ENCODE measurements around the gene MGLL.

MGLL gene

DNA sequence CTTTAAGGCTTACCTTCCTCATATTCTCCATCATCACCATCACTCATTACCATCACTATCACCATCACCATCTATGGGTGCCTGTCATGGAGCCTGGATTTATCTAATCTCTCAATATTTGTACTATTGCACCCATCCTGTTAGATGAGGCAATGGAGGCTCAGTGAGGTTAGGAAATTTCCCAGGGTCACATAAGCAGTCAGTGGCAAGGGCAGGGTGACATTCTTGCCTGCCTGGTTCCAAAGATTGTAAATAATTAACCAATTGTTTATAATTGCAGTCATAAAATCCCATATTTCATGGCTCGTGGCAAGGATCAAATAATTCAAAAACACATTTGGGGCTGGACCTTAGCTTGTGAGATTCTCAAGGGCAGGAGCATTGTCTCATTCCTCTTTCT, 55.2 kb downstream of the MGLL start:
- Histone ChIP-seq H3K27me3 (ENCODE audit: control insufficient read depth, insufficient read depth, low read length) (no peaks in the 10 kb centered on the region), H3K27ac (no peak overlapping the region), H3K4me2 (ENCODE audit: low read length) (no peak overlapping the region), H3K79me2 (no peaks in the 10 kb centered on the region), H3K4me1 (no peaks in the 10 kb centered on the region), H2AFZ (no peak overlapping the region), H3K4me3 (ENCODE audit: low read depth, low read length) (no peak overlapping the region), H3K9ac (no peak overlapping the region), H3K36me3 (ENCODE audit: control insufficient read depth, insufficient read depth, low read length) (peaks cover 4% of the 10 kb centered on the region), H3K9me3 (ENCODE audit: control insufficient read depth, low read length) (no peaks in the 10 kb centered on the region)
- TF ChIP-seq, protein P1, sequence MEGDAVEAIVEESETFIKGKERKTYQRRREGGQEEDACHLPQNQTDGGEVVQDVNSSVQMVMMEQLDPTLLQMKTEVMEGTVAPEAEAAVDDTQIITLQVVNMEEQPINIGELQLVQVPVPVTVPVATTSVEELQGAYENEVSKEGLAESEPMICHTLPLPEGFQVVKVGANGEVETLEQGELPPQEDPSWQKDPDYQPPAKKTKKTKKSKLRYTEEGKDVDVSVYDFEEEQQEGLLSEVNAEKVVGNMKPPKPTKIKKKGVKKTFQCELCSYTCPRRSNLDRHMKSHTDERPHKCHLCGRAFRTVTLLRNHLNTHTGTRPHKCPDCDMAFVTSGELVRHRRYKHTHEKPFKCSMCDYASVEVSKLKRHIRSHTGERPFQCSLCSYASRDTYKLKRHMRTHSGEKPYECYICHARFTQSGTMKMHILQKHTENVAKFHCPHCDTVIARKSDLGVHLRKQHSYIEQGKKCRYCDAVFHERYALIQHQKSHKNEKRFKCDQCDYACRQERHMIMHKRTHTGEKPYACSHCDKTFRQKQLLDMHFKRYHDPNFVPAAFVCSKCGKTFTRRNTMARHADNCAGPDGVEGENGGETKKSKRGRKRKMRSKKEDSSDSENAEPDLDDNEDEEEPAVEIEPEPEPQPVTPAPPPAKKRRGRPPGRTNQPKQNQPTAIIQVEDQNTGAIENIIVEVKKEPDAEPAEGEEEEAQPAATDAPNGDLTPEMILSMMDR (IDR thresholded peaks at IDR 0.05): no peak

DNA sequence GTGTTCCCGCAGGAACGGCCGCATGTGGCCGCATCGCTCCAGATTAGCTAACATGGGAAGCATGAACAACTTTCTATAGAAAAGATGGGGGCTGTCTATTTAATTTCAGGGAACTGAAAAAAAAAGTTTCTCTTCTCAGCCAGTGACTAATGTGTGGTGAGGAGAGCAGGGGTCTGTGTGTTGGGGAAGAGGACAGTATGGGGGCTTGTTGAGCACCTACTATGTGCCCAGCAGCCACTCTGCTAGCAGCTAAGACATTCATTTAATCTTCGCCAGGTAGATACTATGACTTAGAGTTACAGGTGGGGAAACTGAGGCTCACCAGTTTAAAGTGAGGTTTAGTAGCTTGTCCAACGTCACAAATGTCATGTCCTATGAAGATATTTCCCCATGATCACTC, 56.6 kb downstream of the MGLL start:
- TF ChIP-seq, protein P1 (IDR thresholded peaks at IDR 0.05): no peak
- Histone ChIP-seq H2AFZ (no peak overlapping the region), H3K4me1 (no peaks in the 10 kb centered on the region), H3K36me3 (ENCODE audit: control insufficient read depth, insufficient read depth, low read length) (peaks cover 4% of the 10 kb centered on the region), H3K79me2 (no peaks in the 10 kb centered on the region), H3K9me3 (ENCODE audit: control insufficient read depth, low read length) (no peaks in the 10 kb centered on the region), H3K27ac (no peak overlapping the region), H3K27me3 (ENCODE audit: control insufficient read depth, insufficient read depth, low read length) (no peaks in the 10 kb centered on the region), H3K4me3 (ENCODE audit: low read depth, low read length) (no peak overlapping the region), H3K9ac (no peak overlapping the region), H3K4me2 (ENCODE audit: low read length) (no peak overlapping the region)

DNA sequence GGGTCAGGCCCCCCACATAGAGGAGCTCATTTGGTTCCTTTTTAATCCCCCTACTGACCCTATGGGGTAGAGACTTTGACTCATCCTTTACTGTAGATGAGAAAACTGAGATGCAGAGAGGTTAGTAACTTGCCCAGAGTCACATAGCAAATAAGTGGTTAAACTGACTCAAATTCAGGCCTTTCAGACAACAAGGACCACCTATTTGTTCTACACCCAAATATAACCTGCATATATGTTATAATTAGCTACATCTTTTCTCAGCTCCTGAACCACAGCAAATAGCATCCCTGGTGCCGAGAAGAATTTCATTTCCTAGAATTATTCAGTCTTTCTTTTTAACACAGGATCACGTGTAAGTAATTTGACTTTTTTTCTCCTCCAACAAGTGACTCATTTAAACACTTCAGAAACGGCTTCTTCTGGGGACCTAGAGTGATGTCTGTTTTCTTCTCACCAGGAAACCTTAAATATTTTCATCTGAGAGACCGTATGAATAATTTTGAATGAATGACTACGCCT, 57.4 kb downstream of the MGLL start:
- Histone ChIP-seq H3K9ac (no peak overlapping the region), H3K9me3 (ENCODE audit: control insufficient read depth, low read length) (no peaks in the 10 kb centered on the region), H3K4me2 (ENCODE audit: low read length) (no peak overlapping the region), H3K4me3 (ENCODE audit: low read depth, low read length) (no peak overlapping the region), H3K79me2 (no peaks in the 10 kb centered on the region), H3K27me3 (ENCODE audit: control insufficient read depth, insufficient read depth, low read length) (no peaks in the 10 kb centered on the region), H3K4me1 (no peaks in the 10 kb centered on the region), H3K36me3 (ENCODE audit: control insufficient read depth, insufficient read depth, low read length) (peaks cover 4% of the 10 kb centered on the region), H3K27ac (no peak overlapping the region), H2AFZ (no peak overlapping the region)
- TF ChIP-seq, protein P1 (IDR thresholded peaks at IDR 0.05): no peak

DNA sequence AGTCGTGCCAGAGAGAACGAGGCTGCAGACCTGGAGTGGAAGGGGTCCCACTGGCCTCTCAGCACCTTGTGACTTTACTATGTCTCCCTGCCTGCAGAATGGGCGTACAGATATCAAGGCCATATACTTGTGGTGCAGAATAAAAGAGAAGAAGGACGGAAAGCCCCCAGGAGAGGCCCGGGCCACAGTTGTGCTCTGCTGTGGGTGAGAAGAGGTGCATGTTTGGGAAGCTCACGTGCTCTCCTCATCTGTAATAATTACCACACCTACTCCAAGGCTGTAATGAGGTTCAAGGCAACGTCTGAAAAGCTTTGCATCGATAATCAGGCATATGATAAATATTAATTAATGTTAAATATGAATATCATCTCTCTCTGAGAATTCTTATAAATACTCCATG, 58.0 kb downstream of the MGLL start:
- TF ChIP-seq, protein P1 (IDR thresholded peaks at IDR 0.05): no peak
- H2AFZ ChIP-seq: no peak overlapping the region
- no peak overlapping the region for H3K4me2 ChIP-seq (ENCODE audit: low read length)
- no peaks in the 10 kb centered on the region for H3K4me1 ChIP-seq
- H3K27ac ChIP-seq: no peak overlapping the region
- H3K79me2 ChIP-seq: no peaks in the 10 kb centered on the region
- no peaks in the 10 kb centered on the region for H3K27me3 ChIP-seq (ENCODE audit: control insufficient read depth, insufficient read depth, low read length)
- H3K9me3 ChIP-seq (ENCODE audit: control insufficient read depth, low read length): no peaks in the 10 kb centered on the region
- H3K36me3 ChIP-seq (ENCODE audit: control insufficient read depth, insufficient read depth, low read length): peaks cover 4% of the 10 kb centered on the region
- no peak overlapping the region for H3K4me3 ChIP-seq (ENCODE audit: low read depth, low read length)
- H3K9ac ChIP-seq: no peak overlapping the region

DNA sequence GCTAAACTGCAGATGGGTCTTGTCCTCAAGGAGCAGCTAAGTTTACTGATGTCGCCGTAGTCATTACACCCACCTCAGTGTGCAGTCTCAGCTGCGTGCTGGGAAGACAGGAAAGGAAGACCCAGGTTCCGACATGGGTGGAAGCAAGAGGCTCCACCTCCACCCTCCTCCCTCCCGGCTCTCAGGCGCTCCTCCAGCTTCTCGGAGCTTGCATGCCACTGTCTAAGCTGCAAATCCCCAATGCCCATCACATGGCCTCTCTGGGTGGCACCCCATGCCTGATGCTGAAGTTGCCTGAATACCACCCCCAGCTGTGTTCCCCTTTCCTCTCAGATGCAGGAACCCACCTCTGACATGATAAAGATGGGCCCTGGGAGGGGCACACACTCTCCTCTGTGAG, 58.5 kb downstream of the MGLL start:
- H3K9ac ChIP-seq: no peak overlapping the region
- no peak overlapping the region for H3K27ac ChIP-seq
- H3K4me1 ChIP-seq: no peaks in the 10 kb centered on the region

More for the DNA sequence above, 58.5 kb downstream of the MGLL start:
- TF ChIP-seq, protein P1 (IDR thresholded peaks at IDR 0.05): no peak
- Histone ChIP-seq H3K27me3 (ENCODE audit: control insufficient read depth, insufficient read depth, low read length) (no peaks in the 10 kb centered on the region), H3K79me2 (no peaks in the 10 kb centered on the region), H3K9me3 (ENCODE audit: control insufficient read depth, low read length) (no peaks in the 10 kb centered on the region), H3K36me3 (ENCODE audit: control insufficient read depth, insufficient read depth, low read length) (peaks cover 4% of the 10 kb centered on the region), H3K4me3 (ENCODE audit: low read depth, low read length) (no peak overlapping the region), H3K4me2 (ENCODE audit: low read length) (no peak overlapping the region), H2AFZ (no peak overlapping the region)
